GM12801 (cell line): Measurements from ENCODE around the gene FAM228B.

Experiments
- CTCF ChIP-seq: IDR thresholded peaks from one replicate; pipeline ENCODE4 v1.5.1; 2011; ENCODE audit warnings: control low read depth; ENCODE audit not compliant: insufficient read length; ENCODE audit errors: extremely low read depth

The FAM228B gene

GRCh38 chr2:24088821-24089359 lies 34.4 kb upstream of the FAM228B start:
- TF ChIP-seq CTCF: no peak

- no peak for TF ChIP-seq CTCF
Observed at GRCh38 chr2:24101992-24102391, 21.3 kb upstream of the FAM228B start.

- no peak for TF ChIP-seq CTCF
Observed at GRCh38 chr2:24102677-24103076, 20.6 kb upstream of the FAM228B start.

- no peak for TF ChIP-seq CTCF
Observed at GRCh38 chr2:24104110-24104650, 19.1 kb upstream of the FAM228B start.

- TF ChIP-seq CTCF: no peak
Observed at GRCh38 chr2:24104906-24105305, 18.4 kb upstream of the FAM228B start.

- no peak for TF ChIP-seq CTCF
Observed at GRCh38 chr2:24105816-24106215, 17.5 kb upstream of the FAM228B start.

GRCh38 chr2:24106786-24107185 lies 16.5 kb upstream of the FAM228B start:
- TF ChIP-seq CTCF: no peak
